ENCODE data around the gene DPH6.
"Not testable (repeated sequence)": the region's sequence is repeated elsewhere in the genome, so short reads cannot be mapped to it uniquely, and the experiment has no call there.

Gene DPH6

DNA sequence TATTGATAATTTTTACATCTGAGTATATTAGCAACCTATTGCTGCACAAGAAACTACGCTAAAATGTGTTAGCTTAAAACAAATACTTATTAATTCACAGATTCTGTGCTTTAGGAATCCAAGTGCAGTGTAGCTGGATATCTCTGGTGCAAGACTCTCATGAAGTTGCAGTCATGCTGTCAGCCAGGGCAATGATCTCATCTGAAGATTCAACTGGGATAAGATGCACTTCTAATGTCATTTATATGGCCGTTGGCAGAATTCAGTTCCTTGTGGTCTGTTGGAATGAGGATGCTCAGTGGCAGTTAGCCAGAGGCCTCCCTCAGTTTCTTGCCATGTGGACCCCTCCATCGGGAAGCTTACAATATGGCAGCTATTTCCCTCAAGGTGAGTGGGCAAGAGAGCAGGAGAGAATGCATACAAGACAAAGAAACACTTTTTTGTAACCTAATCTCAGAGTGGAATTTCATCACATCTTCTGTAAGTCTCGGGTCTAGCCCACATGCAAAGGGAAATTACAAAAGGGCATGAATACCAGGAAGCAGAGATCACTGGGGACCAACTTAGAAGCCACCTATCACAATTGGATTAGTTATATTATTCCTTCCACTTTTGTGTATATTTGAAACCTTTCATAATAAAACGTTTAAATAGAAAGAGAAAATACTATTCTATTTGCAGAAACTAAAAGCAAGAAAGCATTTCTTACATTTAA is 61.6 kb downstream of the DPH6 start:
- no peak for DNase-seq

DNA sequence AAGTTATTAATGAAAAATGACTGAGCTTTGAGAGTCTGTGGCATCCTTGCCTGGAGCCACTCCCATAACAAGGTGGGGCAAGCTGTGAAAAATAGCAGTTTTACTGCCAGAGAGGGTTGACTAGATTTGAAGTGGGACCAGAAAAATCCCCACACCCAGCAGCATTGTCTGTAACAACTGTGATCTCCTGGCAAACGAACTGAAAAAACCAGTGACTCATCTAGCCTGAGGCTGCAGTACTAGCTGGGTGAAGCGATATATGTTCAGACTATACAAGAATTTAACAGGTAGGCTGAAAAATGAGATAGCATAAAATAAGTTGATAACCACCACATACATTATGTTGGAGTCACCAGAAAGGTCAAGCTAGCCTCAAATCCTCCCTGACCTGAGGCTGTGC is 64.0 kb downstream of the DPH6 start:
- DNase-seq = no peak

DNA sequence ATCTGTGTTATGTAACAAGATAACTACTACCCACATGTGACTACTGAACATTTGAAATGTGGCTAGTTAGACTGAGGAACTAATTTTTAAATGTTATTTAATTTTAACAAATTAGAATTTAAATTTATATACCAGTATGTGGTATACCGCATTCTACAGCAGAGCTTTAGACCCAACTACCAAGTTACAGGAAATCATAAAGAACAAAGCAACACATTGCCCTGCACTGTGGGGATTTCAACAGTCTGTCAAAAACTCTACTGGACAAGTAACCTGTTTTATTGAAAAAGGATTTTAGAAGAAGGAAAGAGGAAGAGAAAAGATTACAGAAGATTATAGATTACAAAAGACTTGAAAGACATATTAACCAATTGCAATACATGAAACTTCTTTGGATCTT is 64.9 kb downstream of the DPH6 start:
- DNase-seq = no peak

DNA sequence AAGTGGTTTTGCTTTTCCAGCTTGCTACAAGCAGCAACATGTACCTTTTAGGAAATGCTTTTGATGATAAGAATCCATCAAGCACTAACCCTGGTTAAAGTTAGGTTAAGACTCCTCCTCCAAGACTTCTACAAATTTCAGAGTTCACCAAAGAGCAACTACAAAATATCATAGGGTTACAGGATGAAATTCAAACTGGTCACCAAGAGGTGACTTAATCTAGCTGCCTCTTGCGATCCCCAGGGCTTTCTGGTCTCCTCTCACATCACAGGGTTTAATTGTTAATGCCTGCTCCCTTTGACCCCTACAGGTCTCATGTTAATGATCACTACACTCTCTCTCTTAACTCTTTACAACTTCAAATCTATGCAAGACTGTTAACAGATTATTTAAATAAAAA is 66.5 kb downstream of the DPH6 start:
- no peak for DNase-seq

DNA sequence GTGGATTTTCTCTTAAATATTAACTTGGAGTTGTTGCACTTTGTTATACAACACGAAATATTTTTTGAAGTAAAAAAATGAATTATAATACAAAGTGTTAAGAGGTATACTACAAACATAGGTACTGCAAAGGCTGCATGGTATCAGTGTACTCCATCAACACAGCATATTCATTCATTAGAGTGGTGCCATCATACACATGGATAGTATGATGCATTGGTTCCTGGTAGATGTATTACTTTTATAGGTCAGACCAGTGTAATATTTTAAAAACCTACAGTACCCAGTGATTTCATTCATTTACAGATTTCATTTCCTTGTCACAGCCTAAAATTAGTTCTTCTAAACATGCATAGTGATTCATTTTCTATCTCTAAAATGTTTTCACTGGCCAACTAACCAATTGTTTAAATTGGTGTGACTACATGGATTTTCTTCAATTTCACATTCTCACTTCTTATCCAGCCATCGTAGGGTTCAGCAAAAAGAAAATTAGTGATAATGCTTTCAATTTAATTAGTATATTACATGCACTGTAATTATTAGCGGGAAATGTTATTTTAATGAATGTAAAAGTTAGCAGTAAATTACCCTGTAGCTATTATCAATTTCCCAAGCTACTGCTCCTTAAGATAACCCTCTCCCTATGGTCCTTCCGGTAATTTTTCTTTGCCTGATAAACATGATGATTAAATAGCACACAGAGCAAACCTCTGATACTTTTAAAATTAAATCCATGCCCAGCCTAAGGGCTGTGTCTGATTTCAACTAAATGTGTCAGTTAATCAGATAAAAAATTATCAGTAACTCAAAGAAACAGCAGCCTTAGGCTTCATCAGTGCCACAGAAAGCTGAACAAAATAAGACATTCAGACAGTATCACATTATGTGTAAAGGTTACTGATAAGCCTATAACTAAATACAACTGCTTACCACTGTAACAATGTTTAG is 68.4 kb downstream of the DPH6 start:
- no peak for DNase-seq

DNA sequence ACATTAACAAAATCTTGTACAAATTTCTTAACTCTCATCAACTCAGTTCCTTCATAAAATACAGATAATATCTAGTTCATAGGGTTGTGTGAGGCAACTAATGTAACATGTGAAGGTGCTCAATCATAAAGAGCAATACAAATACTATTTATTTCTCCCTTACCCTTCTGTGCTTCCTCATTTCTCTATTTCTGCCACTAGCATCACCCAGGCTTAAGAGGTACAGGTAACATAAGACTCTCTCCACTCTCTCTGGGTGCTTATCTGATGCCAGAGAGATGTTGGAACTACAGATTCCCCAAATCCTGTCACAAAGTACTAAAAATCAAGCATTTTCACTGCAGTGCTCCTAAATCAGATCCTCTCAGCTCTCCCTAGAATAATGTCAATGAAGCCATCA is 74.9 kb downstream of the DPH6 start:
- no peak for DNase-seq

DNA sequence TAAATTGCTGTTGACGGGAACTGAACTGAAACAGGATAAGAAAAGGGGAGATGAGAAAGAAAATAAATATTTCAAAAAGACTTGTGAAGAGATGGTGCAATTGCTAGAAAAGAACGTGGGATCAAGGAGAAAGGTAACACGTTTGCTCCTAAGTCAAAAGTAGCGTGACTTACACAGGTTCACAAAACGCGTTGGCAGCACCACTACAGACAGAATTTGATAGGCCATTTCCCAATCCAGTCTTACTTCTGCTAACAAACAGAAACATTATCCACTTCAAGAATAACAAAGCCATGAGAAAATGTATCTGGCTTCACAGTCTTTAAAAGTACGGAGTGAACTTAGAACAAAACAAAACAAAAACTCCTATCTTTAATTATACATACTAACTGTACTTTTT is 75.5 kb downstream of the DPH6 start:
- no peak for DNase-seq

DNA sequence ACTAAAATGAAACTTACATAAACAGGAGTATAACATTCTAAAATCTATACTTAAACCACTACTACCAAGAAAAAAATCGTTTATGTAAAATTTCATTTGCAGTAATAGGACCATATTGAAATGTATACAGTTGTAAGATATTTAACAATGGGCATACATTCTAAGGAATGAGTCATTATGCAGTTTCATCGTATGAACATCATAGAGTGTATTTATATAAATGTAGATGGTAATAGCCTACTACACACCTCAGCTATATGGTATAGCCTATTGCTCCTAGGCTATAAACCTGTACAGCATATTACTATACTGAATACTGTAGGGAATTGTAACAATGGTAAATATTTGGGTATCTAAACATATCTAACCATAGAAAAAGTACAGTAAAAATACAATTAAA is 79.5 kb downstream of the DPH6 start:
- no peak for DNase-seq

DNA sequence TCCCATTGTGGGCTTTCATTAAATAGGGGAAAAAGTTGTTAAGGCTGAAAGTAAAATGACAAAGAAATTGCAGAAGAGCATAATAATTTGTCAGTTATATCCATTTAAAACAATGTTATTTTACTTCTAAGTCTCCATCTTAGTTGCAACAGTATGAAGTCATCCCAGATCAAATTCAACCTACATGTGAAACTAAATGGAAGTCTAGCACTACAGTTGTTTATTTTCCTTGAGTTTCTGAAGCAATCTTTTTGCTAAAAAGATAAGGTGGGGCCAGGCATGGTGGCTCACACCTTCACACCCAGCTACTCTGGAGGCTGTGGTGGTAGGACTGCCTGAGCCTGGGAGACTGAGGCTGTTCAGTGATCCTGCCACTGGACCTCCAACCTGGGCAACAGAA is 80.2 kb downstream of the DPH6 start:
- DNase-seq = no peak

DNA sequence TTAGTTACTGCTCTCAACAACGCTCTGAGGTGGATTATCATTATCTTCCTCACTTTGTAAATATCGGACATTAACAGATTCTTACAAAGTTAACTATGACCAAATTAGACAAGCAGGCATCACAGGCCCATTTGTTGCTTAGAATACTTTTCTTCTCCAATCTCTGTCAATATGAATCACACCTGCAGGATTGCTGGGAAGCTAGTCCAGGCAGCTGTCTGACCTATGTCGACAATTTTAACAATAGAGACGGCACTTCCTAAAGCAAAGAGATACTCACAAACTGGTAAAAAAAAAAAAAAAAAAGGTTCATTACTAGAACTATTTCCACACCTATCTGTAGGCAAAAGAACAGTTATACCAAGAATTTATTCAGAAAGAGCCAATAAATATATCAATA is 85.3 kb downstream of the DPH6 start:
- DNase-seq = no peak

DNA sequence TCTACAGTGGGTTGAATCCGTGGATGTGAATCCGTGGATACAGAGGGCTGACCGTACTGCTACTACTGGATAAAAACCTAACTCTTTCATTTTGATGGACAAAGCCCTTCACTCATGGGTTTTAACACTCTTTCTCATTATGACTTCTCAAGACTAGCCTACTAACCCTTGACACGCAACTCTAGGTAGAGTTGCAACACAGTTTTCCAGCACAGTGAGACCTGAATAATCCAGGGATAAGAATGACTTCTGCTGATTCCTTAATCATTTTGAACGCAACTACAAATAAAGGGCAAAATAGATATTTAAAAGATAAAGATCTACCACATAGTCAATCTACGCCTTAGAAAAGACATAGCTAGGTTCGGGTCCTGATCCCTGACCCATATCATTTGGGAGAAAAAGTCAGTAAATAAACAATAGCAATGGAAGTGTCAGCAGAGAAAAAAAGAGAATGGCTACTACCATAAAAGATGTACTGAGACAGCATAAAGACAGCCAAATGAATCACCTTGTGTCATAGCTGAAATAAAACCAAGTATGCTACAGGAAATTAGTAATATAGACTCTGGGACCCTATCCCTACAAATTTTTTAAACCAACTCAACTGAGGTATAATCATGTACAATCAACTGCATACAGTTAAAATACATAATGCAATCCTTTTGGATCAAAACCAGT is 87.6 kb downstream of the DPH6 start:
- no peak for DNase-seq

DNA sequence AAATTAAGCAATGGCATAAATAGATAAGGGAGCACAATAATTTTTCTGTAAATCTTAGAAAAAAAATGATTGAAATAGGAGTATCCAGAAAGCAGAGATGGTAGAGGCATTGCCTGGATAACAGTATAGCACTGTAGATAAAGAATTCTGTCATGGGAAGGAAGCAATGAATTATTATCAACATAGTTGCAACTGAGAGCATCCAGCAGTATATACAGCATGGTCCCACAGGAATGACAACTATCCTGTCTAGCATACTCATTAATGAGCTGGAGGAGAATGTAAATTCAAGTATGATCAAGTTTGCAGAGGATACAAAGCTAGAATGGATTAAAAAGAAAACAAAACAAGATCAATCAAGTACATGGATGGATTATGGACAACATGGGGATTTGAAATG is 90.8 kb downstream of the DPH6 start:
- DNase-seq = no peak

DNA sequence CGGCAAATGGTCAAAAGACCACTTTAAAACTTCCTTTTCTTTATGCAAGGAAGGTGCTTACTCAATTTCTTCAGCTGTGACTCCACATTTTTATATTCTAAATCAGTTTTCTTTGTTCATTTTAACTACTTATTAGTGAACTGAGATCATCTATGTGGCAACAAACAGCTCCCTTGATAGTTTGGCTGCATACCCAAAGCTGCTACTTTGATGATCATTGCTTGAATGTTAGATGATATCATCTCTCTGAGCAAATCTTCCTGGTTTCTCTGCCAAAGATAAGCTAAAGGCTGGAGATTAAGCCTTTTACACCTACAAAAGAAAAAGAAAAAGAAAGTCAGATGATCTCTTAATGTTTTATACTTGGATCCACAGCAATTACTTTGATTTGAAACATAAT is 95.5 kb downstream of the DPH6 start:
- DNase-seq = no peak

DNA sequence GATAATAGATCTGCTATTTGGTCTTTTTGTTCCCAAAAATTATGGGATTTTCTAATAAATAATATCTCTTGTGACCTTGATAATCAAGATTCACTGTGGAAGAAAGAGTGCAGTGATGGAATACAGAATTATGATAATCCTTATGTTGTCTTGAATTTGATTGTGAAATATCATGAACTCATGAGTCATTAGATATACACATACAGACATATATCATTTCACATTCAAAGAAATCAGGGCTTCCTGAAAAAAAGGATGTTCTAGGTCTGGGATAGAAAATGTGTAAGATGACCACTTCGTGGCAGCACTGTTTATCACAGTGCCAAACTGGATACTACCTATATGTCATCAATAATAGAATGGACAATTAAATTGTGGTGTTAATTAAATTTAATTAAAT is 97.7 kb downstream of the DPH6 start:
- DNase-seq = no peak

DNA sequence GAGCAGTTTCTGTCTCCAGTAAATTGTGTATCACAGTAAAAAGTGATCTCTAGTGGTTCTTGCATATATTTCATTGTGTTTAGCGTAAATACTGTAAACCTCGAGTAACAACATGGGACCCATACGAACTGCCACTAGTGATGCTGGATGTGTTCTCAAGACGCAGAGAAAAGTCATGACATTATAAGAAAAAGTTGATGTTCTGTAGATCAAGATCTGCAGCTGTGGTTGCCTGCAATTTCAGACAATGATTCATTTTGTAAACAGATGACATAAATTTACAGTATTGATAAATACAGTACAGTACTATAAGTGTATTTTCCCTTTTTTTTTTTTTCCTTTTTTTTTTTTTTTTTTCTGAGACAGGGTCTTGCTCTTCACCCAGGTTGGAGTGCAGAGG is 100.1 kb downstream of the DPH6 start:
- DNase-seq = no peak

DNA sequence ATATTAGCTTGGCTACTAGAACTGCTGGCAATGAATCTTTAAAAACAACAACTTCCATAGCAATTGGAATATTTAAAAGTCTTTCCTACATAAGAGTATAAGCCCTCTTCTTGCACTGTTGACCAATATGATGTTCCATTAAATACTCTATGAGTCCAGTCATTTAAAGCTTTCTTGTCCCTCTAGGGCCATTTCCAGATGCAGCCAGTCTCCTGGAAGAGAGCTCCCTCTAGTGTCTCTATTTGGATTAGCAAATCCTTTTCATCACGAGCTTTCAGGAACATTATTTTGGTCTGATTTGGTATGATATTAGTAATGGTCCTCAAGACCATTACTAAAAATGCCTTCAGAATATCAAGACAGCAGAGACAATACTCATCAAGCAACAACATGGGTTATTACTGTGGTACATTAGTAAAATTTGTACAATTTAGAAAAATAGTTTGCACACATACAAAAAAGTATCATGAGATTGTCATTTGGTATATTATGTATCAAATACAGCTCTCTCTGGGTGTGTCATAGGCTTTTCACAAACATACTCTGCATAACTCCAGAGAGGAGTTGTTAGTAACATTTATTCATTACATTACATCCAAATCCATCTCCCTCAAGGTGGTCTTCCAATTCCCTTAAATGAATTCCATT is 101.3 kb downstream of the DPH6 start:
- DNase-seq = peak; percentile 8

DNA sequence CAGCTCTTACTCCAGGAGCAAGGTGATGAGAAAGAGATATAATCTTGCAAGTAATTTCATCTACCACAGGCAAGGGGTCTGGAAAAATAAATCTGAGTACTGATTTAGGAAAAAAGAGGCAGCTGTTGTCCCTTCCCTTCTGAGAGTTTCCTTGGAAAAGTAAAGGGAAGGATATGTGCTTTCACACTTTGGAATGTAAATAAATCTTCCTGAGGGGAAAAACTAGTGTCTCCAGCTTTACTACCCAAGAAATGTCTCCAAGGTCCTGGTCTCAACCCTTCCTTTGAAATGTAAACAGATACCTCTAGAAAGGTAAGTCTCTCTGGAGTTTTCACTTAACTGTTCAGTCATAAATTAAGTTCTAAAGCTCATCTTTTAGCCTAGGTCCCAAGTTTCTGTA is 102.6 kb downstream of the DPH6 start:
- DNase-seq = no peak

DNA sequence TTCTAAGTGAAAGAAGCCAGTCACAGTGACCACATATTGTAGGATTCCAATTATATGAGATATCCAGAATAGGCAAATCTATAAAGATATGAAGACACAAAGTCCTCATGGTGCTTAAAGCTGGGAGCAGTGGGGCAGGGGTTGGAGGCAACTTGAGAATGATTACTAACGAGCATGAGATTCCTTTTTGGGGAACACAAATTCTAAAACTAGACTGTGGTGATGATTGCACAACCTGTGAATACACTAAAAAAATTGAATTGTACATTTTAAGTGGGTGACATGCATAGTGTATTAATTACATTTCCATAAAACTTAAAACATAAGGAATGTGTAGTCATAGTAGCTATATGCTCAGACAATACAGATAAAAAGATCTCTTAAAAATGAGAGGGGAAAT is 103.2 kb downstream of the DPH6 start:
- no peak for DNase-seq

DNA sequence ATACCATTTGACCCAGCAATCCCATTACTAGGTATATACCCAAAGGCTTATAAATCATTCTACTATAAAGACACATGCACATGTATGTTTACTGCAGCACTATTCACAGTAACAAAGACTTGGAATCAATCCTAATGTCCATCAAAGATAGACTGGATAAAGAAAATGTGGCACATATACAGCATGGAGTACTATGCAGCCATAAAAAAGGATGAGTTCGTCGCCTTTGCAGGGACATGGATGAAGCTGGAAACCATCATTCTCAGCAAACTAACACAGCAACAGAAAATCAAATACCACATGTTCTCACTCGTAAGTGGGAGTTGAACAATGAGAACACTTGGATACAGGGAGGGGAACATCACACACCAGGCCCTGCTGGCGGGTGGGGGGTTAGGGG is 104.7 kb downstream of the DPH6 start:
- DNase-seq = not testable (repeated sequence)

DNA sequence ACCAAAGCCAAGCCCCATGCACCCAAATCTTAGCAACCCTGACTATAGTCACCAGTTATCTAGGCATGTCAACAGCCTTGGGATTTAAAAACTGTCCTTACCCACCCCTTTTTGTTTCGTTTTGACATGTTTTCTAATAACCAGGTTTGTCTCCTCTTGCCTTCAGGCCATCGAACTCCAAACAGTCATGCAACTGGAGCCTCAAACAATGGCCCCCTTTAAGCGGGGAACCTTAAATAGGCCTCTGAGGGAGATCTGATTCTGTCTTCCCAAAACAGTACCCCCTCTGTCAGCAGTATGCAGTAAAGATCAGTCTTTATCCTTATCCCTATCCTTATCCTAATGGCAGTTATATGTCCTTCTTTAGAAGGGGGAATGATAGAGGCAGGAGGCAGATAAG is 105.7 kb downstream of the DPH6 start:
- no peak for DNase-seq

DNA sequence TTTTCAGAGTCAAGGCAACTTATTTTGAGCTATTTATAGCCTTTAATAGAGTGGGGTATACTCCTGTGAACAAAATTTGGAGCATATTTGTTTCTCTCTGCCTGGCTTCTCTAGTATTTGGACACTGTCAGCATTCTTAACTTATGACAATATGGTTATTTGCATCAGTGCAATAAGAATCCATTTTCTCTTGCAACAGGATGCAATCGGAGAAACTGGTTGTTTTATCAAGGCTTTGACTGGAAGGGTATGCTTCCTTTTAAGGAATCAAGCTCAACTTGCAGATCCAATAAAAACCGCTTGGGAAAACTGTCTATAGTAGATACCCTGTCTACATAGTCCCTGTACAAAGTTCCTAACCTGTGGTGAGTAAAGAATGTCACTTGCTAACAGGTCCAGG is 106.7 kb downstream of the DPH6 start:
- DNase-seq = no peak

DNA sequence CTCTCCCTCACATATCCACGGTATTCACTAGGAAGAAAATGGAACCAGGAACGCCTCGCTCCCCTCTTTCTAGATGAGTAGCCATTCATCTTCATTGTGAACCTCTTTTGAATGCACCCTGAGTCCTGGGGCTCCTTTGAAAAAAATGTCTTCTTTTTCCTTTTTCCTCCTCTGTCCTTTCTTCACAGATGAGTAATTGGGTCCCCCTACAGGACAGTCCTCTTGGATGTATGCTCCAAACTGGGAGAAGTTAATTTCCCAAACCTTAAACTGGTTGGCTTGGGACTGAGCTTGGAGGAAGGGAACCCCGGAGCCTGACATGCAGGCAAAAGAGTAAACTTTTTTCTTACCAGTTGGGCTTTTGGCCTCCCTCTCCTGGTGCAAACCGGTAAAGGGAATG is 108.8 kb downstream of the DPH6 start:
- no peak for DNase-seq

DNA sequence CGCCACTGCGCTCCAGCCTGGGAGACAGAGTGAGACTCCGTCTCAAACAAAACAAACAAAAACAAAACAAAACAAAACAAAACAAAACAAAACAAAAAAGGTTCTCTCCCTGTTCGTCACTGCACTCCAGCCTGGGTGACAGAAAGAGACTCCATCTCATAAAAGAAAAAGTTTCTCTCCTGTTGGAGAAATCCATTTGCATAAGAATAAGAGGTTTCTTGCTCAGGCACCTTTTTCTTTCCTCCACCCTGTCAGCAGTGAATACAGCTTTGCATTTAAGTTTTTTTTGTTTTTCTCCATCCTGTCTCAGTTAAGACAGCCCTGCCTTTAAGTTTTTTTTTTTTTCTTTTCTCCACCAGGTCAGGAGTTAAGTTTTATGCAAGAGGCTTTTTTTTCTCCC is 109.5 kb downstream of the DPH6 start:
- DNase-seq = no peak

Data from NCI-H1092 treated with DMSO at 0.1 percent for 48 hours (cell line).